ENCODE results near the gene CD34. TPM values are rescaled to one million over a fixed set of nuclear protein-coding genes. Genes with fewer than 3 reads are reported as not detected.

The CD34 gene
- total RNA-seq, 6 experiments from 2014 or later: 0.70 to 2.7 (median 2.2) TPM

GRCh38 chr1:207847116-207847515 lies 63.8 kb downstream of the CD34 start:
- no peak for TF ChIP-seq POLR2A (IDR thresholded peaks at IDR 0.05)
- TF ChIP-seq, protein P1, sequence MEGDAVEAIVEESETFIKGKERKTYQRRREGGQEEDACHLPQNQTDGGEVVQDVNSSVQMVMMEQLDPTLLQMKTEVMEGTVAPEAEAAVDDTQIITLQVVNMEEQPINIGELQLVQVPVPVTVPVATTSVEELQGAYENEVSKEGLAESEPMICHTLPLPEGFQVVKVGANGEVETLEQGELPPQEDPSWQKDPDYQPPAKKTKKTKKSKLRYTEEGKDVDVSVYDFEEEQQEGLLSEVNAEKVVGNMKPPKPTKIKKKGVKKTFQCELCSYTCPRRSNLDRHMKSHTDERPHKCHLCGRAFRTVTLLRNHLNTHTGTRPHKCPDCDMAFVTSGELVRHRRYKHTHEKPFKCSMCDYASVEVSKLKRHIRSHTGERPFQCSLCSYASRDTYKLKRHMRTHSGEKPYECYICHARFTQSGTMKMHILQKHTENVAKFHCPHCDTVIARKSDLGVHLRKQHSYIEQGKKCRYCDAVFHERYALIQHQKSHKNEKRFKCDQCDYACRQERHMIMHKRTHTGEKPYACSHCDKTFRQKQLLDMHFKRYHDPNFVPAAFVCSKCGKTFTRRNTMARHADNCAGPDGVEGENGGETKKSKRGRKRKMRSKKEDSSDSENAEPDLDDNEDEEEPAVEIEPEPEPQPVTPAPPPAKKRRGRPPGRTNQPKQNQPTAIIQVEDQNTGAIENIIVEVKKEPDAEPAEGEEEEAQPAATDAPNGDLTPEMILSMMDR (IDR thresholded peaks at IDR 0.05): no peak
- peaks cover 0 to 11% (median 2%) of the 10 kb centered on the region in 4 donors for H3K4me1 ChIP-seq
- DNase-seq (no peak), ATAC-seq (no peak)
- H3K27ac ChIP-seq: no peak overlapping the region
- no peaks in the 10 kb centered on the region for H3K36me3 ChIP-seq
- intact Hi-C loops (cut with DNase I): no loop called here
- 68% methylated on average over 5 of the region's 5 CpGs for WGBS (ENCODE audit: insufficient coverage, low coverage, low lambda C conversion rate, missing lambda C conversion rate)
- no peak overlapping the region for H3K4me3 ChIP-seq
- H3K27me3 ChIP-seq: no peaks in the 10 kb centered on the region
- H3K9me3 ChIP-seq: no peaks in the 10 kb centered on the region

GRCh38 chr1:207845109-207845508 lies 65.8 kb downstream of the CD34 start:
- peaks cover 0 to 11% (median 2%) of the 10 kb centered on the region in 4 donors for H3K4me1 ChIP-seq
- ATAC-seq: peak in 1 of 4 donors; percentile 14

DNA sequence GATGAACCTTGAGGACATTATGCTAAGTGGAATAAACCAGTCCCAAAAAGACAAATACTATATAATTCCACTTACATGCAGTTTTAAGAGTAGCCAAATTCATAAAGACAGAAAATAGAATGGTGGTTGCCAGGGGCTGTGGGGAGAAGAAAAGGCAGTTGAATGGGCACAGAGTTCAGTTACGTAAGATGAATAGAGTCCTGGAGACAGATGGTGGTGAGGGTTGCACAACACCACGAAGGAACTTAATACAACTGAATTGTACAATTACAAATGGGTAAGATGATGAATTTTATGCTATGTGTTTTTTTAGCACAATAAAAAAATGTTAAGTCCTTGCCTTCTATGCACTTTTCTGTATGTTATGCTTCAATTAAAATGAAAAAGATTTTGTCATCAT lies 66.6 kb downstream of the CD34 start:
- H3K9me3 ChIP-seq: no peaks in the 10 kb centered on the region
- H3K4me1 ChIP-seq: peaks cover 0 to 11% (median 2%) of the 10 kb centered on the region in 4 donors
- no peaks in the 10 kb centered on the region for H3K27me3 ChIP-seq
- H3K4me3 ChIP-seq: no peak overlapping the region
- H3K36me3 ChIP-seq: no peaks in the 10 kb centered on the region
- no peak for DNase-seq
- no peak for ATAC-seq
- no peak overlapping the region for H3K27ac ChIP-seq
- TF ChIP-seq POLR2A (IDR thresholded peaks at IDR 0.05): no peak
- TF ChIP-seq, protein P1 (IDR thresholded peaks at IDR 0.05): no peak
- intact Hi-C loops (cut with DNase I): no loop called here
- WGBS (ENCODE audit: insufficient coverage, low coverage, low lambda C conversion rate, missing lambda C conversion rate): 44% methylated on average over 2 of the region's 2 CpGs

More at GRCh38 chr1:207845109-207845508, 65.8 kb downstream of the CD34 start:
- Histone ChIP-seq H3K36me3 (no peaks in the 10 kb centered on the region), H3K27me3 (no peaks in the 10 kb centered on the region), H3K27ac (no peak overlapping the region), H3K9me3 (no peaks in the 10 kb centered on the region), H3K4me3 (no peak overlapping the region)
- WGBS (ENCODE audit: insufficient coverage, low coverage, low lambda C conversion rate, missing lambda C conversion rate): no CpG with 5 or more reads among the region's 6 CpGs
- no peak for DNase-seq
- TF ChIP-seq, protein P1 (IDR thresholded peaks at IDR 0.05): no peak
- TF ChIP-seq POLR2A (IDR thresholded peaks at IDR 0.05): no peak
- intact Hi-C loops (cut with DNase I): no loop called here

GRCh38 chr1:207842506-207842905 lies 68.4 kb downstream of the CD34 start:
- H3K4me1 ChIP-seq: no peaks in the 10 kb centered on the region
- H3K27ac ChIP-seq: no peak overlapping the region
- H3K4me3 ChIP-seq: no peak overlapping the region
- 83% methylated on average over 5 of the region's 6 CpGs for WGBS (ENCODE audit: insufficient coverage, low coverage, low lambda C conversion rate, missing lambda C conversion rate)
- H3K9me3 ChIP-seq: no peaks in the 10 kb centered on the region
- TF ChIP-seq POLR2A (IDR thresholded peaks at IDR 0.05): no peak
- TF ChIP-seq, protein P1 (IDR thresholded peaks at IDR 0.05): no peak
- ATAC-seq (no peak), DNase-seq (no peak)
- intact Hi-C loops (cut with DNase I): no loop called here
- H3K27me3 ChIP-seq: no peaks in the 10 kb centered on the region
- no peaks in the 10 kb centered on the region for H3K36me3 ChIP-seq

- intact Hi-C loops (cut with DNase I): no loop called here
- Histone ChIP-seq H3K27ac (no peak overlapping the region), H3K27me3 (no peaks in the 10 kb centered on the region), H3K9me3 (no peaks in the 10 kb centered on the region), H3K4me3 (no peak overlapping the region), H3K4me1 (no peaks in the 10 kb centered on the region), H3K36me3 (no peaks in the 10 kb centered on the region)
- ATAC-seq (no peak), DNase-seq (no peak)
- TF ChIP-seq, protein P1 (IDR thresholded peaks at IDR 0.05): no peak
- no peak for TF ChIP-seq POLR2A (IDR thresholded peaks at IDR 0.05)
- no CpG with 5 or more reads among the region's 4 CpGs for WGBS (ENCODE audit: insufficient coverage, low coverage, low lambda C conversion rate, missing lambda C conversion rate)
These were observed 69.0 kb downstream of the CD34 start for GRCh38 chr1:207841901-207842300.

Measured in right lobe of liver (tissue), 6 donors.